Coronary artery (tissue), 2 donors: Measurements from ENCODE around the gene FAM222A.
"Not testable (repeated sequence)": the region's sequence is repeated elsewhere in the genome, so short reads cannot be mapped to it uniquely, and the experiment has no call there.

Experiments used
- DNase-seq: peaks from one replicate; pipeline ENCODE4 v3.0.0-alpha.2; 2017; ENCODE audit warnings: low spot score
- H3K27ac ChIP-seq, 2 donors: fragments of 200-600 bp; sonication (generic); one replicate each; pipeline ENCODE4 v1.5.1; 2016 to 2019
- H3K4me3 ChIP-seq: fragments of 200-600 bp; sonication (generic); 2 replicates; pipeline ENCODE4 v1.5.1; 2016; ENCODE audit warnings: mild to moderate bottlenecking, moderate library complexity
- CTCF ChIP-seq: fragments of 200-600 bp; sonication (generic); IDR thresholded peaks from one replicate; pipeline ENCODE4 v1.5.1; 2019; ENCODE audit warnings: antibody characterized with exemption

The FAM222A gene

DNA sequence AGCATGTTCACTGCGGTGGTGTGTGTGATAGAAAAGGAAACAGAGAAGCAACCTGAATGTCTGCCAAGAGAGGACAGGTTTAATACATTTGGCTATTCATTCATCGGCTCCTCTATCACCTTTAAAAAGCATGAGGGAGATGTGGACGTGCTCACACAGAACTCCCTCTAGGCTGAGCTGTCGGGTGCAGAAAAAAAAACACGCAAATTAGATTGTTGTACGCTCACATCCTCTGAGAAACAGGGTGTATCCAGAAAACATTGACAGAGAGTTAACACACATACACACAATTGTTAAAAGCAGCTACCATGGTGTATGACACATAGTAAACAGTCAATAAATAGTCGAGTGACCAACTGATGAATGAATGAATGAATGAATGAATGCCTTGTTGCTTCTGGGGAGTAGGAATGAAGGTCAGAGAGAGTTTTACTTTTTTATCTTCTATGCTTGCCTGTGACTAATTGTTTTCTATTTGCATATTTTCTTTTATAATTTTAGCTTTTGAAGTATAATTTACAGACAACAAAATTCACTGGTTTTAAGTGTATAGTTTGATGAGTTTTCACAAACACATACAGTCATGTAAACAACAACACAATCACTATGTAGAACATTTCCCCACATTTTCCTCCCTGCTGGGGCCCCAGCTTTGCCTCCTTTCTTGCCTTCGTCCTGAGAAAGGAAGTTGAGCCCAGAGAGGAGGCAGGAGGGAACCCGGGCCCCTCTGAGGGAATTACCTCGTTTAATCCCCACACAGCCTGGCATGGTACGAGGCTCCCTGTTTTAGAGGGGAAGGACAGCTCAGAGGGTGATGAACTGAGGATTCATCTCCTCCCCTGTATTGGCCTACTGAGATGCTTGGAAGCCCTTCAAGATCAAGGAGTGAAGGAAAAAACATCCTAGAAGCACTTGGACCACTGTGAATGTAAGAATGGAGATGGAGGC, 19.7 kb upstream of the FAM222A start:
- Histone ChIP-seq H3K27ac (no peak overlapping the region), H3K4me3 (no peak overlapping the region)
- DNase-seq = no peak
- TF ChIP-seq CTCF = no peak

DNA sequence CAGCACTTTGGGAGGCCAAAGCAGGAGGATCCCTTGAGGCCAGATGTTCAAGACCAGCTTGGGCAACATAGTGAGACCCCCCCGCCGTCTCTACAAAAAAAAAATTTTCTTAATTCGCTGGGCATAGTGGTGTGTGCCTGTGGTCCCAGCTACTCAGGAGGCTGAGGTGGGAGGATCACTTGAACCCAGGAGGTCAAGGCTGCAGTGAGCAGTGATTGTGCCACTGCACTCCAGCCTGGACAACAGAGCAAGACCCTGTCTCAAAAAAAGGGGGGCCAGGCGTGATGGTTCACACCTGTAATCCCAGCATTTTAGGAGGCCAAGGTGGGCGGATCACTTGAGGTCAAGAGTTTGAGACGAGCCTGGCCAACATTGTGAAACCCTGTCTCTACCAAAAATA, 19.0 kb upstream of the FAM222A start:
- H3K27ac ChIP-seq, DNase-seq, H3K4me3 ChIP-seq: not testable (repeated sequence)

DNA sequence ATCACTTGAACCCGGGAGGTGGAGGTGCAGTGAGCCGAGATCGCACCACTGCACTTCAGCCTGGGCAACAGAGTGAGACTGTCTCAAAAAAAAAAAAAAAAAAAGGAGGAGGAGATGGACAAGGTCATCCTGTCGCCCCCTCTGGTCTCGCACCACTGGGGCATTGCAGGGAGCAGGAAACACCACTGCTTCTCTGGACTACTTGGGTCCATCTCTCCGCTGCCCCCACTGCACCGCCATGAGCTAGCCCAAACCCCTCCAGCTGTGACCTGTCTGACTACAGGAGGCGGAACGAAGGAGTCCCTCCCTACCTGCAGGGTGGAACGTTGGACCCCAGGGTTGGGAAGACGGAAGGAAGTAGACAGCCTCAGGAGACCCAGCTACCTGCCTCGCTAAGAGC, 18.2 kb upstream of the FAM222A start:
- Histone ChIP-seq H3K27ac (no peak overlapping the region), H3K4me3 (no peak overlapping the region)
- TF ChIP-seq CTCF = no peak
- DNase-seq = no peak

DNA sequence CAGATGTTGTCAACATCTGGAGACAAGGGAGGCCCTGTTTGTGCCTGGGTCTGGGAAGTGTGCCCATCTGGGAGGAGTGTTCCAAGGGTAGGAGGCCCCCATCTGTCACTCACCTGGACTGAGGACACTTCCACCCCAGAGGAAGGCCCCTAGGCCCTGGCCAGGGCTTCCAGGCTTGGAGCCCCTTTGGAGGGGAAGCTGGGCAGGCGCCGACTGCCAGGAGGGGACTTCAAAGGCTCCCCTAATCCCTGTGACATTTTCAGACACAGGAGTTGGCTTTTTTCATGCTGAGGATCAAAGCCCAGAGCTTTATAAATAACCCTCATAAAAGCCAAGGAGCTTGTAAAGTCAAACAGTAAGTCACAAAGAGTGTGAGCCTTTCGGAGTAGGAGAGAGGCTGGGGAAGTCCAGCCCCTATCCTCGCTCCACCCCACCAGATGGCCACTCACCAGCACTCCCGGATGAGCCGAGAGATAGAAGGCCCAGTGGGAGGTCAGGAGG, 17.6 kb upstream of the FAM222A start:
- no peak for TF ChIP-seq CTCF
- H3K4me3 ChIP-seq = no peak overlapping the region
- no peak overlapping the region for H3K27ac ChIP-seq
- DNase-seq = no peak

GRCh38 chr12:109696485-109697269, 16.9 kb upstream of the FAM222A start:
- H3K4me3 ChIP-seq = no peak overlapping the region
- no peak for TF ChIP-seq CTCF
- H3K27ac ChIP-seq = no peak overlapping the region
- no peak for DNase-seq

GRCh38 chr12:109697270-109697553, 16.4 kb upstream of the FAM222A start:
- TF ChIP-seq CTCF = no peak
- DNase-seq = no peak
- no peak overlapping the region for H3K27ac ChIP-seq
- H3K4me3 ChIP-seq = no peak overlapping the region

- no peak overlapping the region for H3K27ac ChIP-seq
- H3K4me3 ChIP-seq = no peak overlapping the region
- no peak for TF ChIP-seq CTCF
- no peak for DNase-seq
Measured at GRCh38 chr12:109697877-109698468, 15.7 kb upstream of the FAM222A start.
